Stimulated activated CD8-positive, alpha-beta memory T cell treated with anti-CD3 and anti-CD28 coated beads, Interleukin-7, amount 100 ng/mL, for 48 hours (primary cell): ENCODE data around the gene CTNNA2.
"Not testable (repeated sequence)": the region's sequence is repeated elsewhere in the genome, so short reads cannot be mapped to it uniquely, and the experiment has no call there.

Source experiments
- DNase-seq, 2 donors: peaks; one replicate each; pipeline ENCODE4 v3.0.0-alpha.2; 2020; ENCODE audit warnings: low read depth in 1 of 2; ENCODE audit errors: extremely low read depth in 1 of 2

CTNNA2 gene

GRCh38 chr2:80062298-80062697 is 549.4 kb downstream of the CTNNA2 start:
- no peak for DNase-seq

GRCh38 chr2:80068038-80068731 is 555.3 kb downstream of the CTNNA2 start:
- no peak for DNase-seq

- DNase-seq, result no peak
Measured at GRCh38 chr2:80070587-80070986, 557.7 kb downstream of the CTNNA2 start.

GRCh38 chr2:80071941-80072340 is 559.1 kb downstream of the CTNNA2 start:
- no peak for DNase-seq

- DNase-seq, result no peak
Measured at GRCh38 chr2:80073134-80073561, 560.3 kb downstream of the CTNNA2 start.

GRCh38 chr2:80074321-80075070 is 561.6 kb downstream of the CTNNA2 start:
- DNase-seq, result no peak

GRCh38 chr2:80075719-80076118 is 562.9 kb downstream of the CTNNA2 start:
- no peak for DNase-seq

- no peak for DNase-seq
Measured at GRCh38 chr2:80078290-80079036, 565.6 kb downstream of the CTNNA2 start.

GRCh38 chr2:80080957-80081356 is 568.1 kb downstream of the CTNNA2 start:
- no peak for DNase-seq

GRCh38 chr2:80086831-80087230 is 574.0 kb downstream of the CTNNA2 start:
- DNase-seq, result no peak

- DNase-seq, result no peak
Measured at GRCh38 chr2:80091237-80091636, 578.4 kb downstream of the CTNNA2 start.

- DNase-seq, result no peak
Measured at GRCh38 chr2:80092474-80092873, 579.6 kb downstream of the CTNNA2 start.

- not testable (repeated sequence) for DNase-seq
Measured at GRCh38 chr2:80098503-80098902, 585.7 kb downstream of the CTNNA2 start.

GRCh38 chr2:80102026-80102425 is 589.2 kb downstream of the CTNNA2 start:
- DNase-seq, result no peak

GRCh38 chr2:80105015-80105640 is 592.3 kb downstream of the CTNNA2 start:
- no peak for DNase-seq

- DNase-seq, result no peak
Measured at GRCh38 chr2:80111185-80111584, 598.3 kb downstream of the CTNNA2 start.

GRCh38 chr2:80112790-80113189 is 599.9 kb downstream of the CTNNA2 start:
- DNase-seq, result no peak

GRCh38 chr2:80113399-80113798 is 600.5 kb downstream of the CTNNA2 start:
- DNase-seq, result no peak

- no peak for DNase-seq
Measured at GRCh38 chr2:80114812-80115211, 602.0 kb downstream of the CTNNA2 start.

- no peak for DNase-seq
Measured at GRCh38 chr2:80117401-80117800, 604.5 kb downstream of the CTNNA2 start.

GRCh38 chr2:80120866-80121265 is 608.0 kb downstream of the CTNNA2 start:
- DNase-seq, result no peak
